Measurements from ENCODE around the gene BCO2.

Gene BCO2

GRCh38 chr11:112132737-112133136 is 42.6 kb upstream of the BCO2 start:
- no peak overlapping the region for H3K18ac ChIP-seq (ENCODE audit: low read length)
- H2AFZ ChIP-seq (ENCODE audit: insufficient read depth, low read length, poor library complexity), result no peak overlapping the region
- no peaks in the 10 kb centered on the region for H3K4me1 ChIP-seq (ENCODE audit: control insufficient read depth in 1 of 2, insufficient read depth in 2 of 2, low read length in 2 of 2)
- no peak overlapping the region for H2BK12ac ChIP-seq (ENCODE audit: low read length)
- H3K4me3 ChIP-seq (ENCODE audit: low read depth, low read length), result no peak overlapping the region
- no peak overlapping the region for H2BK5ac ChIP-seq (ENCODE audit: low read depth, low read length, poor library complexity)
- H3K36me3 ChIP-seq (ENCODE audit: control insufficient read depth in 1 of 2, insufficient read depth in 2 of 2, low read length in 2 of 2), result no peaks in the 10 kb centered on the region
- no peak overlapping the region for H2BK120ac ChIP-seq (ENCODE audit: insufficient read depth, low read length, poor library complexity)
- no peak overlapping the region for H4K12ac ChIP-seq (ENCODE audit: low read depth, low read length)
- no peak for DNase-seq
- no peak overlapping the region for H3K9ac ChIP-seq (ENCODE audit: low read length)
- H4K91ac ChIP-seq (ENCODE audit: low read depth, low read length), result no peak overlapping the region
- H3K23ac ChIP-seq (ENCODE audit: low read length), result no peak overlapping the region
- no peak overlapping the region for H3K27ac ChIP-seq (ENCODE audit: low read depth, low read length)
- no peak overlapping the region for H2AK5ac ChIP-seq (ENCODE audit: low read length)
- no peaks in the 10 kb centered on the region for H3K79me2 ChIP-seq (ENCODE audit: control insufficient read depth, insufficient read depth, low read length, poor library complexity)
- H4K8ac ChIP-seq (ENCODE audit: low read depth, low read length), result no peak overlapping the region
- no peak overlapping the region for H3K4me2 ChIP-seq (ENCODE audit: low read length)
- no peak overlapping the region for H3K4ac ChIP-seq (ENCODE audit: low read depth, low read length)
- H3K9me3 ChIP-seq (ENCODE audit: insufficient read depth, low read depth, low read length), result no peaks in the 10 kb centered on the region
- no peaks in the 10 kb centered on the region for H3K79me1 ChIP-seq (ENCODE audit: low read length)
- no peak overlapping the region for H3K14ac ChIP-seq (ENCODE audit: low read length)
- no peaks in the 10 kb centered on the region for H3K27me3 ChIP-seq (ENCODE audit: insufficient read depth, low read length)
- WGBS (ENCODE audit: extremely low coverage, insufficient coverage, insufficient read length), result no CpG with 5 or more reads among the region's 2 CpGs

- H3K36me3 ChIP-seq (ENCODE audit: control insufficient read depth in 1 of 2, insufficient read depth in 2 of 2, low read length in 2 of 2), result no peaks in the 10 kb centered on the region
- no peak overlapping the region for H3K4me3 ChIP-seq (ENCODE audit: low read depth, low read length)
- no peak overlapping the region for H2BK120ac ChIP-seq (ENCODE audit: insufficient read depth, low read length, poor library complexity)
- H3K27ac ChIP-seq (ENCODE audit: low read depth, low read length), result no peak overlapping the region
- no peaks in the 10 kb centered on the region for H3K9me3 ChIP-seq (ENCODE audit: insufficient read depth, low read depth, low read length)
- no peak overlapping the region for H2AK5ac ChIP-seq (ENCODE audit: low read length)
- H3K27me3 ChIP-seq (ENCODE audit: insufficient read depth, low read length), result no peaks in the 10 kb centered on the region
- no peak overlapping the region for H3K4me2 ChIP-seq (ENCODE audit: low read length)
- H3K14ac ChIP-seq (ENCODE audit: low read length), result no peak overlapping the region
- H3K79me2 ChIP-seq (ENCODE audit: control insufficient read depth, insufficient read depth, low read length, poor library complexity), result no peaks in the 10 kb centered on the region
- no CpG with 5 or more reads among the region's 4 CpGs for WGBS (ENCODE audit: extremely low coverage, insufficient coverage, insufficient read length)
- no peak overlapping the region for H3K4ac ChIP-seq (ENCODE audit: low read depth, low read length)
- no peak overlapping the region for H4K12ac ChIP-seq (ENCODE audit: low read depth, low read length)
- H3K9ac ChIP-seq (ENCODE audit: low read length), result no peak overlapping the region
- DNase-seq, result no peak
- H3K4me1 ChIP-seq (ENCODE audit: control insufficient read depth in 1 of 2, insufficient read depth in 2 of 2, low read length in 2 of 2), result no peaks in the 10 kb centered on the region
- no peak overlapping the region for H3K23ac ChIP-seq (ENCODE audit: low read length)
- no peak overlapping the region for H2AFZ ChIP-seq (ENCODE audit: insufficient read depth, low read length, poor library complexity)
- H2BK12ac ChIP-seq (ENCODE audit: low read length), result no peak overlapping the region
- no peak overlapping the region for H4K91ac ChIP-seq (ENCODE audit: low read depth, low read length)
- H4K8ac ChIP-seq (ENCODE audit: low read depth, low read length), result no peak overlapping the region
- H2BK5ac ChIP-seq (ENCODE audit: low read depth, low read length, poor library complexity), result no peak overlapping the region
- H3K18ac ChIP-seq (ENCODE audit: low read length), result no peak overlapping the region
- no peaks in the 10 kb centered on the region for H3K79me1 ChIP-seq (ENCODE audit: low read length)
Observed at GRCh38 chr11:112134473-112134872, 40.8 kb upstream of the BCO2 start.

- H3K4ac ChIP-seq (ENCODE audit: low read depth, low read length), result no peak overlapping the region
- H3K79me2 ChIP-seq (ENCODE audit: control insufficient read depth, insufficient read depth, low read length, poor library complexity), result no peaks in the 10 kb centered on the region
- H3K4me3 ChIP-seq (ENCODE audit: low read depth, low read length), result no peak overlapping the region
- no peak overlapping the region for H3K27ac ChIP-seq (ENCODE audit: low read depth, low read length)
- no peaks in the 10 kb centered on the region for H3K36me3 ChIP-seq (ENCODE audit: control insufficient read depth in 1 of 2, insufficient read depth in 2 of 2, low read length in 2 of 2)
- no peak overlapping the region for H3K4me2 ChIP-seq (ENCODE audit: low read length)
- no peak overlapping the region for H3K18ac ChIP-seq (ENCODE audit: low read length)
- no peak overlapping the region for H3K14ac ChIP-seq (ENCODE audit: low read length)
- no peak overlapping the region for H2AFZ ChIP-seq (ENCODE audit: insufficient read depth, low read length, poor library complexity)
- H3K4me1 ChIP-seq (ENCODE audit: control insufficient read depth in 1 of 2, insufficient read depth in 2 of 2, low read length in 2 of 2), result no peaks in the 10 kb centered on the region
- no peak for DNase-seq
- H4K12ac ChIP-seq (ENCODE audit: low read depth, low read length), result no peak overlapping the region
- no peak overlapping the region for H4K8ac ChIP-seq (ENCODE audit: low read depth, low read length)
- H4K91ac ChIP-seq (ENCODE audit: low read depth, low read length), result no peak overlapping the region
- H3K9ac ChIP-seq (ENCODE audit: low read length), result no peak overlapping the region
- no peaks in the 10 kb centered on the region for H3K27me3 ChIP-seq (ENCODE audit: insufficient read depth, low read length)
- H3K9me3 ChIP-seq (ENCODE audit: insufficient read depth, low read depth, low read length), result no peaks in the 10 kb centered on the region
- no peak overlapping the region for H3K23ac ChIP-seq (ENCODE audit: low read length)
- no peak overlapping the region for H2BK5ac ChIP-seq (ENCODE audit: low read depth, low read length, poor library complexity)
- H2AK5ac ChIP-seq (ENCODE audit: low read length), result no peak overlapping the region
- H2BK12ac ChIP-seq (ENCODE audit: low read length), result no peak overlapping the region
- no peaks in the 10 kb centered on the region for H3K79me1 ChIP-seq (ENCODE audit: low read length)
- WGBS (ENCODE audit: extremely low coverage, insufficient coverage, insufficient read length), result no CpG with 5 or more reads among the region's 3 CpGs
- no peak overlapping the region for H2BK120ac ChIP-seq (ENCODE audit: insufficient read depth, low read length, poor library complexity)
Observed at GRCh38 chr11:112143597-112143996, 31.7 kb upstream of the BCO2 start.

DNA sequence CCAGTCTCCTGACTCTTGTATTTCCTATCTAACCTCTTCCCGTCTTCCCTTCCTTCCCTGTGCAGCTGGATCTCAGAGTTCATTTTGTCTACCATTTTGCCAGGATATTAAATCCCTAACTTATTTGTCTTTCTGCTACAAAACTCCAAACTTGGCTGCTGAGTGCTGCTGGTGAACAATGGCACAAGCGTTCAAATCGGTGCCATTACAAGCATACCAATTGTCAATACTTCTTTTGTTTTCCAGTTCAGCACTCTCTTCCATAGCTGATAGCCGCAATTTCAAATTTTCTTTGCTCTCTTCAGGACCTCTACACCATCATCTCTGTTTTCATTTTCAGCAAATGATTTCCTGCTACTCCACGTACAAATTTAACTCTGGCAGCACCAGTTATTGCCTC is 24.8 kb upstream of the BCO2 start:
- H3K9me3 ChIP-seq (ENCODE audit: insufficient read depth, low read depth, low read length), result no peaks in the 10 kb centered on the region
- no peaks in the 10 kb centered on the region for H3K36me3 ChIP-seq (ENCODE audit: control insufficient read depth in 1 of 2, insufficient read depth in 2 of 2, low read length in 2 of 2)
- H3K4me1 ChIP-seq (ENCODE audit: control insufficient read depth in 1 of 2, insufficient read depth in 2 of 2, low read length in 2 of 2), result no peaks in the 10 kb centered on the region
- no peak overlapping the region for H2BK5ac ChIP-seq (ENCODE audit: low read depth, low read length, poor library complexity)
- H4K91ac ChIP-seq (ENCODE audit: low read depth, low read length), result no peak overlapping the region
- no peak overlapping the region for H2AK5ac ChIP-seq (ENCODE audit: low read length)
- H4K12ac ChIP-seq (ENCODE audit: low read depth, low read length), result no peak overlapping the region
- H3K27ac ChIP-seq (ENCODE audit: low read depth, low read length), result no peak overlapping the region
- H3K9ac ChIP-seq (ENCODE audit: low read length), result no peak overlapping the region
- WGBS (ENCODE audit: extremely low coverage, insufficient coverage, insufficient read length), result no CpG with 5 or more reads among the region's 5 CpGs
- H3K79me1 ChIP-seq (ENCODE audit: low read length), result no peaks in the 10 kb centered on the region
- H3K27me3 ChIP-seq (ENCODE audit: insufficient read depth, low read length), result no peaks in the 10 kb centered on the region
- no peak overlapping the region for H3K23ac ChIP-seq (ENCODE audit: low read length)
- H3K4me2 ChIP-seq (ENCODE audit: low read length), result no peak overlapping the region
- no peak overlapping the region for H3K4ac ChIP-seq (ENCODE audit: low read depth, low read length)
- no peak for DNase-seq
- no peak overlapping the region for H2BK12ac ChIP-seq (ENCODE audit: low read length)
- H4K8ac ChIP-seq (ENCODE audit: low read depth, low read length), result no peak overlapping the region
- H3K14ac ChIP-seq (ENCODE audit: low read length), result no peak overlapping the region
- H2BK120ac ChIP-seq (ENCODE audit: insufficient read depth, low read length, poor library complexity), result no peak overlapping the region
- no peaks in the 10 kb centered on the region for H3K79me2 ChIP-seq (ENCODE audit: control insufficient read depth, insufficient read depth, low read length, poor library complexity)
- H3K18ac ChIP-seq (ENCODE audit: low read length), result no peak overlapping the region
- H3K4me3 ChIP-seq (ENCODE audit: low read depth, low read length), result no peak overlapping the region
- no peak overlapping the region for H2AFZ ChIP-seq (ENCODE audit: insufficient read depth, low read length, poor library complexity)
